Mammary epithelial cell (primary cell): ENCODE data around the gene AKR1C3.
"Not testable (repeated sequence)": the region's sequence is repeated elsewhere in the genome, so short reads cannot be mapped to it uniquely, and the experiment has no call there.

ENCODE experiments used
- EZH2 ChIP-seq: IDR thresholded peaks from 2 replicates; pipeline ENCODE4 v1.6.1; 2012; ENCODE audit warnings: low read length, inconsistent platforms, borderline replicate concordance
- TF ChIP-seq, protein P1 (sequence below), 2 donors: IDR thresholded peaks in 1 of 2; conservative IDR thresholded peaks in 1 of 2; 2 replicates each; pipeline ENCODE4 v1.5.1; 2011 to 2012; ENCODE audit warnings: inconsistent platforms in 2 of 2, low read length in 2 of 2, mild to moderate bottlenecking in 2 of 2, control low read depth in 1 of 2, low read depth in 1 of 2; ENCODE audit not compliant: insufficient read depth in 1 of 2; ENCODE audit errors: extremely low read depth in 1 of 2

DNA sequence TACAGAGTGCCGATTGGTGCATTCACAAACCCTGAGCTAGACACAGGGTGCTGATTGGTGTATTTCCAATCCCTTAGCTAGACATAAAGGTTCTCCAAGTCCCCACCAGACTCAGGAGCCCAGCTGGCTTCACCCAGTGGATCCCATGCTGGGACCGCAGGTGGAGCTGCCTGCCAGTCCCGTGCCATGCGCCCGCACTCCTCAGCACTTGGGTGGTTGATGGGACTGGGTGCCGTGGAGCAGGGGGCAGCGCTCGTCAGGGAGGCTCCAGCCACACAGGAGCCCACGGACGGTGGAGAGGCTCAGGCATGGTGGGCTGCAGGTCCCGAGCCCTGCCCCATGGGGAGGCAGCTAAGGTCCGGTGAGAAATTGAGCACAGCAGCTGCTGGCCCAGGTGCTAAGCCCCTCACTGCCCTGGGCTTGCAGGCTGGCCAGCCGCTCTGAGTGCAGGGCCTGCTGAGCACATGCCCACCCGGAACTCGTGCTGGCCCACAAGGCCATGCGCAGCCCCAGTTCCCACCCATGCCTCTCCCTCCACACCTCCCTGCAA is 41.2 kb upstream of the AKR1C3 start:
- TF ChIP-seq, protein P1, sequence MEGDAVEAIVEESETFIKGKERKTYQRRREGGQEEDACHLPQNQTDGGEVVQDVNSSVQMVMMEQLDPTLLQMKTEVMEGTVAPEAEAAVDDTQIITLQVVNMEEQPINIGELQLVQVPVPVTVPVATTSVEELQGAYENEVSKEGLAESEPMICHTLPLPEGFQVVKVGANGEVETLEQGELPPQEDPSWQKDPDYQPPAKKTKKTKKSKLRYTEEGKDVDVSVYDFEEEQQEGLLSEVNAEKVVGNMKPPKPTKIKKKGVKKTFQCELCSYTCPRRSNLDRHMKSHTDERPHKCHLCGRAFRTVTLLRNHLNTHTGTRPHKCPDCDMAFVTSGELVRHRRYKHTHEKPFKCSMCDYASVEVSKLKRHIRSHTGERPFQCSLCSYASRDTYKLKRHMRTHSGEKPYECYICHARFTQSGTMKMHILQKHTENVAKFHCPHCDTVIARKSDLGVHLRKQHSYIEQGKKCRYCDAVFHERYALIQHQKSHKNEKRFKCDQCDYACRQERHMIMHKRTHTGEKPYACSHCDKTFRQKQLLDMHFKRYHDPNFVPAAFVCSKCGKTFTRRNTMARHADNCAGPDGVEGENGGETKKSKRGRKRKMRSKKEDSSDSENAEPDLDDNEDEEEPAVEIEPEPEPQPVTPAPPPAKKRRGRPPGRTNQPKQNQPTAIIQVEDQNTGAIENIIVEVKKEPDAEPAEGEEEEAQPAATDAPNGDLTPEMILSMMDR (conservative IDR thresholded peaks at IDR 0.05 in 1 of 2, IDR thresholded peaks at IDR 0.05 in 1 of 2; ENCODE audit: extremely low read depth in 1 of 2, insufficient read depth in 1 of 2, low read depth in 1 of 2, low read length in 2 of 2) = not testable (repeated sequence)
- not testable (repeated sequence) for TF ChIP-seq EZH2
